PC-9 (cell line): ENCODE results near the gene BDKRB1.

Experiments
- EZH2 ChIP-seq: fragments of 200-600 bp; sonication (generic); IDR thresholded peaks from 2 replicates; pipeline ENCODE4 v1.8.0; 2017; ENCODE audit warnings: antibody characterized with exemption, low read depth
- TF ChIP-seq, protein P1 (sequence below): fragments of 200-600 bp; sonication (generic); conservative IDR thresholded peaks from 2 replicates; pipeline ENCODE4 v1.6.1; 2017; ENCODE audit warnings: mixed run types, antibody characterized with exemption, mild to moderate bottlenecking, moderate library complexity

DNA sequence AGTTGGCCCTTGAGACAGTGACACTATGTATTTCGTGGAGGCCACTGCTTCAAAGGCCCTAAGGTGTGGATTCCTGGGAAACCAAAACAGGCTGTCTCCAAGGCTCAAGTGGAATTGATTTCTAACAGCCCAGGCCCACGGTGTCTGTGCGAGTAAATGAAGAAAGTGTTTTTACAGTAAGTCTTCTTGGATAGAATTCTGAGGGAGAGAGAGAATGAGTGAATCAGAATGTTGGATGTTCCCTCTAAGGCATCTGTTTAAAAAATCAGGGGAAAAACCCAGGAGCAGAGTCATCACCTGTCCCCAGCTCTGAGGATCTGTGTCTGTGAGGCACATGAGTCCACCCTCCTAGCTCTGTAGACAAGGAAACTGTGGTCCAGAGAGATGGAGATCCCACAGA lies 22.3 kb upstream of the BDKRB1 start:
- TF ChIP-seq, protein P1, sequence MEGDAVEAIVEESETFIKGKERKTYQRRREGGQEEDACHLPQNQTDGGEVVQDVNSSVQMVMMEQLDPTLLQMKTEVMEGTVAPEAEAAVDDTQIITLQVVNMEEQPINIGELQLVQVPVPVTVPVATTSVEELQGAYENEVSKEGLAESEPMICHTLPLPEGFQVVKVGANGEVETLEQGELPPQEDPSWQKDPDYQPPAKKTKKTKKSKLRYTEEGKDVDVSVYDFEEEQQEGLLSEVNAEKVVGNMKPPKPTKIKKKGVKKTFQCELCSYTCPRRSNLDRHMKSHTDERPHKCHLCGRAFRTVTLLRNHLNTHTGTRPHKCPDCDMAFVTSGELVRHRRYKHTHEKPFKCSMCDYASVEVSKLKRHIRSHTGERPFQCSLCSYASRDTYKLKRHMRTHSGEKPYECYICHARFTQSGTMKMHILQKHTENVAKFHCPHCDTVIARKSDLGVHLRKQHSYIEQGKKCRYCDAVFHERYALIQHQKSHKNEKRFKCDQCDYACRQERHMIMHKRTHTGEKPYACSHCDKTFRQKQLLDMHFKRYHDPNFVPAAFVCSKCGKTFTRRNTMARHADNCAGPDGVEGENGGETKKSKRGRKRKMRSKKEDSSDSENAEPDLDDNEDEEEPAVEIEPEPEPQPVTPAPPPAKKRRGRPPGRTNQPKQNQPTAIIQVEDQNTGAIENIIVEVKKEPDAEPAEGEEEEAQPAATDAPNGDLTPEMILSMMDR, result no peak
- no peak for TF ChIP-seq EZH2
